ENCODE data around the gene MIGA2. TPM values are rescaled to one million over a fixed set of nuclear protein-coding genes. Genes with fewer than 3 reads are reported as not detected.

The MIGA2 gene
- total RNA-seq, 2 experiments from 2014 or later: 34.6 to 35.8 TPM

GRCh38 chr9:129069862-129070641 lies 33.6 kb downstream of the MIGA2 start:
- H3K4me1 Mint-ChIP-seq (ENCODE audit: low read depth): peaks cover 45% of the 10 kb centered on the region
- peak overlapping the region; percentile 85 for H3K27ac Mint-ChIP-seq
- POLR2A ChIA-PET: interaction anchor here (1.4 to 1.5 kb wide), 3 partner anchors 10 to 42 kb away, joined by 3 to 5 read pairs (median 4); partner anchors contain the start of genes DOLPP1 and SH3GLB2
- intact Hi-C loops (cut with micrococcal nuclease): no loop called here
- ATAC-seq (no peak), DNase-seq (no peak)
- H3K4me3 Mint-ChIP-seq: peak overlapping the region; percentile 62
- H3K27me3 Mint-ChIP-seq: no peaks in the 10 kb centered on the region
- H3K36me3 Mint-ChIP-seq (ENCODE audit: low read depth): peaks cover 16% of the 10 kb centered on the region
- CTCF ChIA-PET: interaction anchor here (1.8 kb wide), 1 partner anchor 11 kb away, joined by 5 read pairs; the partner anchor contains the start of gene DOLPP1
- TF ChIP-seq, protein P1, sequence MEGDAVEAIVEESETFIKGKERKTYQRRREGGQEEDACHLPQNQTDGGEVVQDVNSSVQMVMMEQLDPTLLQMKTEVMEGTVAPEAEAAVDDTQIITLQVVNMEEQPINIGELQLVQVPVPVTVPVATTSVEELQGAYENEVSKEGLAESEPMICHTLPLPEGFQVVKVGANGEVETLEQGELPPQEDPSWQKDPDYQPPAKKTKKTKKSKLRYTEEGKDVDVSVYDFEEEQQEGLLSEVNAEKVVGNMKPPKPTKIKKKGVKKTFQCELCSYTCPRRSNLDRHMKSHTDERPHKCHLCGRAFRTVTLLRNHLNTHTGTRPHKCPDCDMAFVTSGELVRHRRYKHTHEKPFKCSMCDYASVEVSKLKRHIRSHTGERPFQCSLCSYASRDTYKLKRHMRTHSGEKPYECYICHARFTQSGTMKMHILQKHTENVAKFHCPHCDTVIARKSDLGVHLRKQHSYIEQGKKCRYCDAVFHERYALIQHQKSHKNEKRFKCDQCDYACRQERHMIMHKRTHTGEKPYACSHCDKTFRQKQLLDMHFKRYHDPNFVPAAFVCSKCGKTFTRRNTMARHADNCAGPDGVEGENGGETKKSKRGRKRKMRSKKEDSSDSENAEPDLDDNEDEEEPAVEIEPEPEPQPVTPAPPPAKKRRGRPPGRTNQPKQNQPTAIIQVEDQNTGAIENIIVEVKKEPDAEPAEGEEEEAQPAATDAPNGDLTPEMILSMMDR (IDR thresholded peaks at IDR 0.05): no peak
- H3K9me3 Mint-ChIP-seq: no peaks in the 10 kb centered on the region

DNA sequence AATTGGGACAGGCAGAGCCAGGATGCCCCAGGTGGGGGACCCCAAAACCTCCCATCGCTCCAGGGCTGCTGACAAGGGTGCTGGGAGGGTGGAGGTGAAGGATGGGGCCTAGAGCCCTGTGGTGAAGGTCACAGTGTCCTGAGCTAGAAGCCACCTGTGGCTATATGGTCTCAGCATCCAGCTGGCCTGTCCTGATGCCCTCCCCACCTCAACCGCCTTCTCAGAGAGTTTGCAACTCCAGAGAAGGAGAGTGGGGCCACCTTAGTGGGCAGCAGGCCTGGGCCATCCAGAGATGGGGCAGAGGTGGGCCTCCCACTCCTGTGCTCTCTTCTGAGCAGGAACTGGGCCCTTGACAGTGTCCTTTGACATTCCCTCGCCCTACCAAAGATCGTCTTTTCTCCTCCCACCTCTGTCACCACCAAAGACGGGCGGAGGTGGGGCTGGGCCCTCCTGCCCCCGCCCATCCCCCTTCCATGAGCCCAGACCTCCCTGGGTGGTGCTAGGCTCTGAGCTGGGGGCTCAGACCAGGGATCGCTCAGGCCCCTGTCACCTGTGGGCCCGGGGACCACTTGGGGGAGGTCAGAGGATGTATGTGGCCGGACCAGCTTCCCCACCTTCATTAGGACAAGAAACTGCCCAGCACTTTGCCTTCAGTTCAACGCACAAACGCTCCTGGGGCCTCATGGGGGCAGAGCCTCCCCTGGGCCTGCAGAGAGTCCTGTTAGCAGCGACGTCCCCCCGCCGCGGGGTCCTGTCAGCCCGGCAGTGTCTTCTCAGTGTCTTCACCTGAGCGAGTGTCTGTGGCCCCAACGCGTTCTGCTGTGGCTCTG lies 34.5 kb downstream of the MIGA2 start:
- Mint-ChIP-seq H3K4me1 (ENCODE audit: low read depth) (peaks cover 45% of the 10 kb centered on the region), H3K27ac (no peak overlapping the region), H3K36me3 (ENCODE audit: low read depth) (peaks cover 11% of the 10 kb centered on the region), H3K27me3 (no peaks in the 10 kb centered on the region), H3K4me3 (no peak overlapping the region), H3K9me3 (no peaks in the 10 kb centered on the region)
- ATAC-seq (no peak), DNase-seq (no peak)
- TF ChIP-seq, protein P1 (IDR thresholded peaks at IDR 0.05): no peak
- intact Hi-C loops (cut with micrococcal nuclease): no loop called here
- POLR2A ChIA-PET: interaction anchor here (1.5 kb wide), 1 partner anchor 9 kb away, joined by 5 read pairs; the partner anchor contains the start of gene DOLPP1
- CTCF ChIA-PET: no interaction called here

DNA sequence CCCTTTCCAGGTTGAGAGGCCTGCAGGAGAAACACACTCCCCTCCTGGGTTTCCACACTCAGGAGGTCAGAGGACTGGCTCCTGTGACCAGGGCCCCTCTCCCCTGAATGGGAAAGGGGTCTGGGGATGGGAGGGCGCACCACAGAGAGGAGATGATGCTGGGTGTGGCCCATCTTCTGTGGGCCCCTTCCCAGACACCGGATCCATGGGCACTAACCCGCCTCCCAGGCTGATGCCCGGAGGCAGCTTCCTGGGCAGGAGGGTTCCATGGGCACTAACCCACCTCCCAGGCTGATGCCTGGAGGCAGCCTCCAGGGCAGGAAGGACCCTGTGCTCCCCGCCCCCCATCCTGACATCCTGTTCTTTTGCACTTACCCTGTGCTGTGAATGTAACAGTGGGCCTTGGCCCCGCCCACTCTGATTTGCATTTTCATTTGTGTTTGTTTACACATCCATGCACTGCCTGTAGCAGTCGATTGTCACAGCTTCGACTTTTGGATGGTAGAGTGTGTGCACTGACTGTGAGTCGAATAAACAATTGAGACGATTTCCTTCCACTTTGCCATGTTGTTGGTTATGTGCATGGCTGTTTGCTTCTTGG lies 35.2 kb downstream of the MIGA2 start:
- Mint-ChIP-seq H3K27ac (peak overlapping the region; percentile 61), H3K27me3 (no peaks in the 10 kb centered on the region), H3K9me3 (no peaks in the 10 kb centered on the region), H3K36me3 (ENCODE audit: low read depth) (peaks cover 10% of the 10 kb centered on the region), H3K4me1 (ENCODE audit: low read depth) (peaks cover 45% of the 10 kb centered on the region), H3K4me3 (no peak overlapping the region)
- intact Hi-C loops (cut with micrococcal nuclease): no loop called here
- TF ChIP-seq, protein P1 (IDR thresholded peaks at IDR 0.05): no peak
- ChIA-PET CTCF (no interaction called here), POLR2A (no interaction called here)
- DNase-seq: peak; percentile 66
- no peak for ATAC-seq

GRCh38 chr9:129072171-129072570 lies 35.7 kb downstream of the MIGA2 start:
- H3K27ac Mint-ChIP-seq: peak overlapping the region; percentile 61
- ChIA-PET POLR2A (no interaction called here), CTCF (no interaction called here)
- no peaks in the 10 kb centered on the region for H3K9me3 Mint-ChIP-seq
- TF ChIP-seq, protein P1 (IDR thresholded peaks at IDR 0.05): no peak
- no peaks in the 10 kb centered on the region for H3K27me3 Mint-ChIP-seq
- DNase-seq: no peak
- ATAC-seq: no peak
- peaks cover 10% of the 10 kb centered on the region for H3K36me3 Mint-ChIP-seq (ENCODE audit: low read depth)
- intact Hi-C loops (cut with micrococcal nuclease): no loop called here
- H3K4me1 Mint-ChIP-seq (ENCODE audit: low read depth): peaks cover 45% of the 10 kb centered on the region
- H3K4me3 Mint-ChIP-seq: no peak overlapping the region
